GM19468 (cell line): ENCODE results near the gene GPC6.
"Not testable (repeated sequence)": the region's sequence is repeated elsewhere in the genome, so short reads cannot be mapped to it uniquely, and the experiment has no call there.

Experiments
- ATAC-seq: cut with Tn5 transposase; IDR thresholded peaks from one replicate; pipeline ENCODE4 v1.9.1; 2021; ENCODE audit warnings: mild to moderate bottlenecking, moderate library complexity, moderate number of reproducible peaks; ENCODE audit not compliant: unreplicated experiment; ENCODE audit errors: extremely low read depth

The GPC6 gene

DNA sequence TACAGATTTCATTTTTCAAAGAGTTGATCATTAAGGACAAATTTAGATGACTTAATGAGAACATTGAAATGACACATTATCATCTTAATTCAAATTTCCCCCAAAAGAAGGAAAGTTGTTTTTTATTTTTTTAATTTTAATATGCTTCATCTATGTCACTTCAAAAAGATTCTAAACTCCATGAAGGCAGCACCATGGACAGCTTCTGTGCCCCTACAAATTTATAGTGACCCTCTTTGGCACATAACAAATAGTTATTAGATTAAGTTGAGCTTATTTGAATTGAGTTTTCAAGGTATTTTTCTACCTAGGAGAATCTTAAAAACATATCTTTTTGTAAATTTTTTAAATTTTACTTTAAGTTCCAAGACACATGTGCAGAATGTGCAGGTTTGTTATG, 1054.2 kb downstream of the GPC6 start:
- ATAC-seq, result no peak

DNA sequence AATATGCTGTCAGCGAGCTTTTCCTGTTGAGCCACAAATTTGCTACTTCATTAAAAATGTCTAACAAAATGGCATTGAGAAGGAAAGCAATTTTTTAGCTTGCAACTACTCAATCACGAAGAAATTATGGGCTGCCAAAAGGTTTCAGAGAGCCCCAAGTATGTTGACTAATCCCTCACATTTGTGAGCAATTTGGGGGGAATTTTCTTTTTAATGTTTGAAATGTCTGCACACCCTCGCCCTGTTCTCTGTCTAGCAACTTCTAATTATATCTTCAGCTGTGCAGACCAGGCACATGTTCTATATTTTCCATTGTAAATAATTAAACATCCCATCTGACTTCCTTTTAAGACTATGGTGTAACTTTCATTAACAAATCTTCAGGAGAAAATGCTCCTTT, 1060.0 kb downstream of the GPC6 start:
- ATAC-seq, result no peak

DNA sequence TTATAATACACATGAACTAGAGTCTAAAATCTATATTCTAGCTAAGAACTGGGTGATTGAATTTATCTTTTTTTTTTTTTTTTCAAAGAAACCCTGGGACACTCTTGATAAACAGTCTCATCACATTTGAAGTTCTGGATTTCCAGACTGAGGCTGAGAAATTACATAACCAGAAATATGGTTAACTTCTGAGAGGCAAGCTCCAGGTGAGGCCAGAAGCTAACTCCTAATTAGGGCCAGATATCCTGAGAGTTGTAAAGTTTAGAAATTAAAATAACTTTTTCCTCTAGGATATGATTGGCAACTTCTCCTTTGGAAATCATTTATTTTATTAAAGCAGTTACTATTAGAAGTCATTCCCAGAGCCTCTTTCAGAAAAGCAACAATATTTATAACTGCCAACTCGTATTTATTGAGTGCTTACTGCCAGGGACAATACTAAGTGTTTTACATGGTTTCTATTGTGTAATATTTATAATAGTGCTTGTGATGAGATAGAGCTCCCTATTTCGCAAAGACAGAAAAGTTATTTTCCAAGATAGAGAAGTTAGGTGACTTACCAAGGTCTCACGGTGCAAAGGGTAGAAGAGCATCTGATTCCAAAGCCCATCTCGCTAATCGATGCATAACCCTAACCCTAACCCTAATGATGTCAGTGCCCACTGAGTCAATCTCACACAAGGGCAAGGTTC, 1065.2 kb downstream of the GPC6 start:
- no peak for ATAC-seq

DNA sequence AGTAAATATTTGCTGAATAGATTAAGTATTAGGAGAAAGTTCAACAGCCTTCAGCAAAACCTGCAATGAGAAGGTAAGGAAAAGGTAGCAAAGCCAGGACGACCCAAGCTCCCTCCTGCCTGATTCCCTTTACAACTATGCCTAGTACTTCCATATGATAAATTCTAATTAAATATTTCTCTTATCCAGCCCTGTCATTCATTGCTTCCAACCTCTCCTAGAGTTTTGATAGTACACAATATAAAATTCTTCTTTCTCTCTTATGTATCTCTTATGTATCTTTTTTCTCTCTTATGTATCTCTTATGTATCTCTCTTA, 1065.7 kb downstream of the GPC6 start:
- ATAC-seq, result no peak

DNA sequence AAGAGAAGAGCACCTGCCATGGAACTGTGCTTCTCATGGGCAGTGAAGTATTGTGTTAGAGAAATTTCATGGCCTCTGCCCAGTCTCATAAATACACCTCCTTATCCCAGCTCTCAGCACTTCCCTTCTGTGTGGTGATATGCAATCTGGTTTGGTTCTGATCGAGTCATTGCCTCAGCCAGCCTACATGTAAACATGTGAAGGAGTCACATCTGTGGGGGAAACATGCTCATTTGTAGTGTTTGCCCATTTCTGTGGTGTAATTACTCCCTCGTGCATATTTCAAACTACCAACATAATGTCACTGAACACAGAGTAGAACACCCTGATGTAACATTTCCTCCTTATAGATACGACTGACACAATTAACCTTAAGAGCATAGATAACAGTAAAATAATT, 1069.9 kb downstream of the GPC6 start:
- ATAC-seq, result no peak

DNA sequence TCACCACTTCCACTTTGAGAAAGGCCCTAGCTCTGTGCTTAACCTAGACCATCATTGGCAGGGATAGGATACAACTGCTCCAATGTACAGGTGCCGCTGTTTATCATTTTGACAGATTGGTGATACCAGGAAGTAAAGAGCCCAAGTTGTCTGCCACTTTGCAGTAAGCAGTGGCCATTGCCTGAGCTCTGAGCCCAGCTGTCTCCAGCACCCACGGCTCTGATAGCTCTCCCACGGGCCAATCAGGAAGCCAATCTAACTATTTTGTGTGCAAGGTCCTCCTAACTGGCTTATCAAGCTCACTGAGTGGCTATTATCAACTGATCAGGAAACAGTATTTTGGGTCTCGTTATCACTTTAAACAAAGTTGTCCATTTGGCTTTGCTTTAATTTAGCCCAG, 1071.7 kb downstream of the GPC6 start:
- no peak for ATAC-seq

DNA sequence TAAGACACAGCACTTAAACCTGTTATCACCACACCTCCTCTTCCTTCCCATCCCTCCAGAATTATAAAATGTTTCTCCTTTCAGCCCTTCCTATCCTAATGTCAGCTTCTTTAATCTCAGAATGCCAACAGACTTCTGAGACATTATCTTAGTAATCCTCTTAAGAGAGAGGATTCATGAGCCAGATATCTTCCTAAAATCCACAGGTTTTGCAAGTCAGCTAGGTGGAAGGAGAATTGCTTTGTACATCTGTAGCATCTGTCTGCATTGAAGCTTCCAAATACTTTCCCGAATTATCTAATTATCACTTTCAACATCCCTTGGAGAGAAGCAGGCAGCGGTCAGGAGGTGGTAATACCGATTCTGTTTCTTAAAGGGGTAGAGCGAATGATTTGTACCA, 1073.8 kb downstream of the GPC6 start:
- ATAC-seq, result no peak

DNA sequence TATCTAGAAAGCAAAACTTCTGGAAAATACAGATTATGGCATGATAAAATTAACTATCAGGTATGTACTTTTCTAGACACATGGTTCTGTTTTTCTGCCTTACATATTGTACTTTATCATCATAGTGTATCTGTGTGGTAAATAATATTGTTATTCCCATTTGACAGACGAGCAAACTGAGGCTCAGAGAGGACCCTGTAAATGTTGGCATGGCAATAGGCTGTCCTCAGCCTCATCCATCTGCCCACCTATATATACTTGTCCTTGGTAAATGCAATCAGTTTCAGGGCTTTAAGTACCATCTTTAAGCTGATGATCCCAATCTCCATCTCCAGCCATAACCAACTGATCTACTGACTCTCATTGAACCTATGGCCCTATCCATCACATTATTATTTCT, 1074.9 kb downstream of the GPC6 start:
- ATAC-seq, result no peak

DNA sequence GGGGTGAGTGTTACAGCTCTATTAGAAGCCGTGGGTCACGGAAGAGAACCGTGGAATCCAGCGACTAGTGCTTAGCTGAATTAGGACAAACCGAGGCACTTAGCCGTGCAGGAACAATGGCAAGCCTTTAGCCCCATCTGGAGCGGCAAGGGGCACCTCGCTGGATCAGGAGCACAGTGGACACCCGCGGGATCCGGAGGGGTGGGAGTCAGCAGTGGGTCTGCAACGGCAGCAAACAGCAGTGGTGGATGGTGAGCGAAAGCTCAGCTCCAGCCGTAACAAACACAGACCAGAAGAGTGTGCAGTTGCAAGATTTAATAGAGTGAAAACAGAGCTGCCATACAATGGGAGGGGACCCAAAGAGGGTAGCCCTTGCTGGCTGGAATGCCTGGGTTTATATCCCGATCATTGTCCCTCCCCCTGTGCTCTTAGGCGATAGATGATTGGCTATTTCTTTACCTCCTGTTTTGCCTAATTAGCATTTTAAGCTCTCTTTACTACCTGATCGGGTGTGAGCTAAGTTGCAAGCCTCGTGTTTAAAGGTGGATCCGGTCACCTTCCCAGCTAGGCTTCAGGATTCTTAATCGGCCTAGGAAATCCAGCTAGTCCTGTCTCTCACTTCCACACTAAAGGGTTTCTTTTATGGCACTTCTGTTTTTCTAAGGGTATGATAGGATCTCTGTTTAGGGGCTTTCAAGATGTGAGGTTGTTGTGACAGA, 1076.4 kb downstream of the GPC6 start:
- not testable (repeated sequence) for ATAC-seq

DNA sequence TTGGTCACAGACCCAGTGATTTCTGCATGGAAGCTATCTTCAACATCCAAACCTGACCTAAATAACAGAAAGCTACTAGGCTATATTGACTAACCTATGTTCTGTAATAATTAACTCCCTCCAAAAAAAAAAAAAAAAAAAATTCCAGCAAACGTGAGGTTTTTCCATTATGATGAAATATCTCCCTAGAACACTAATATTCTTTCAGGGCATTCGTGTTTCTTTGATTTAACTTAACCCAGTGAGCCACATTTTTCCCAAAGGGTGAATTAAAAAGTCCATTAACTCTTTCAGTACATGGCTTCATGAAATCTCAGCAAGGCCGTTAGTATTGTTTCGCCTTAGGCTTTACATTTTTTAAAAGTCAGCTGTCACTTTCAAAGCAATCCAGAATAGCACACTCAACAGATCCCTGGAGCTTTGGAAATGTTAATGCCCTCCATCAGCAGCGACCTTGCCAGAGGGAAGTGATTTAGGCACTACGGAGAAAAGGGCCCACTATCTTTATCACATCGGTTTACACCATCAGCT, 1077.1 kb downstream of the GPC6 start:
- no peak for ATAC-seq

DNA sequence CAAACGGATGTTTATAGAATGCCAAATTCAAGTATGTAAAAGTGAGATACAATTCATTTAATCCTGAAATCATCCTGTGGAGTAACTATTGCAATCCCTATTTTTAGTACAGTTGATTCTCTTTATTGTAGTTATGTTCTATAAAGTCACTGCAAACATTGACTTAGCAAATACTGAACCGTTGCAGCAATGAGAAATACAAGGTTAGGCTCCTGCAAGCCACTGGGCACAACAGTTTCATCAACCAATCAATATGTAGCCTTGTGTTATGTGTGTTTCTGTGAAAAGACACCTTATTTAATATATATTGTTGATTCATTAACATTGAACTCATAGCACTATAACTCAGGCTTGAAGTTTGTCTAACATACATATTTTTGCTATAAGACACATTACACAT, 1078.4 kb downstream of the GPC6 start:
- no peak for ATAC-seq

DNA sequence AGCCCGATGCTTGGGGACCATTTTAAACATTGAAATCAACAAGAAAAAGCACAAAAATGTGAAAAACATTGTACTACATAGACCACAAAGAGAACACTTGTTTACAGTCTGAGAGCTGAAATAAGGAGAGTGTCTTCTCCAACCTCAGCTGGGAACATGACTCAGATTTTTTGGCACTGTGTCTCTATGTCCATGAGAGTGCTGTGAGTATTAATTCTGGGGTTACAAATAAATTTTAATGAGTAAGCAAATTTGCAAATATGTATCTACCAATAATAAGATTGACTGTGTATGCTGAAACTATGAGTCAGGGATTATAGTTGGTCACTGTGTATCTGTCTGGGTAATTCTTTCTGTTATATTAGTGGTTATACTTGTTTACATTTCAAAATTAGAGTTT, 1078.9 kb downstream of the GPC6 start:
- ATAC-seq, result no peak

DNA sequence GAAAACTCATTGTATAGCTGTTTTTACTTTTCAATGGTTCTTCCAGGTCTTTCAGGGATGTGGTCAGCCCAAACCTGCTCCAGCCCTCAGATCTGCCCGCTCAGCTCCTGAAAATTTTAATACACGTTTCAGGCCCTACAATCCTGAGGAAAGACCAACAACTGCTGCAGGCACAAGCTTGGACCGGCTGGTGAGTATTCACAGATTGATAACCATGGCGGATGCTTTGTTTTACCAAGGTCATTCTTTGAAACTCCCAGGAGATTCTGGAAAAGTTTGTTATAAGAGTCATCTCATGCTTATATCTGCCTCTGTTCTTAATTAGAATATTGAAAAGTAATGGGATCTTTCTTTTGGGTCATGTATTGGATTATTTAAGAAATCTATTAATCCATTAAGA, 1079.3 kb downstream of the GPC6 start:
- ATAC-seq, result no peak

DNA sequence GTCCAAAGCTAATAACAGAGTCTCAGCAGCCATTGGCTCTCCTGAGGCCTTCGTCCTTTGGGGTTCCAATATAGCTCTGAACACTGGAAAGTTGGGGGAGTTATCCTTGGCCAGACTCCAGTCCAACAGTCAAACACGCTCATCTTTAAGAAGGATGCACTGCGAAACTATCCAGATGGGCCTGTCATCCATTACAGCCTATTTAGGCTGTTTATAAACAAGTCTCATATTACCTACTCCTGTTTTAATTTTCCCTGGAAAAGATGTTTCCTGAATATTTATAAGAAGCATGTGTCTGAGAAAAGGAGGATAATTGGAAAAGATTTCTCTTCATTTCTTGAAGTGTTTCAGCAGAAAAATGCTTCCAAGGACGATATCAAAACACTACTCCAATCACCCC, 1082.2 kb downstream of the GPC6 start:
- no peak for ATAC-seq

DNA sequence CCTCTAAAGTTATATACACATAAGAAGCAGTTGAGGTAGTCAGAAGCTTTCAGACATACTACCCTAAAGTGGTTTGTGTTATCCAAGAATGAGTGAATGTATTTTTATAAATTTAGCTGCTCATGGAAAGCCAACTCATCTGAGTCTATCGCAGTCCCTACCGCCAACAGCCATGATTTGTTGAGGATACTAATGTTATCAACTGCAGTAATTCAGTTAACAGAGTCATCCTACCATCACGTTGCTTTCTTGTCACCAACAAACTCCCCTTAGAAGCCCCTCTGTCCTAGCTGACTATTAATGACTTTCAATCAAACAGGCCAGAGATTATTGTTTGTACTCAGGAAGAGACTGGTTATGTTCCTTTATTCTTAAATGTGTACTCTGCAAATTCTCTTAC, 1083.0 kb downstream of the GPC6 start:
- ATAC-seq, result no peak

DNA sequence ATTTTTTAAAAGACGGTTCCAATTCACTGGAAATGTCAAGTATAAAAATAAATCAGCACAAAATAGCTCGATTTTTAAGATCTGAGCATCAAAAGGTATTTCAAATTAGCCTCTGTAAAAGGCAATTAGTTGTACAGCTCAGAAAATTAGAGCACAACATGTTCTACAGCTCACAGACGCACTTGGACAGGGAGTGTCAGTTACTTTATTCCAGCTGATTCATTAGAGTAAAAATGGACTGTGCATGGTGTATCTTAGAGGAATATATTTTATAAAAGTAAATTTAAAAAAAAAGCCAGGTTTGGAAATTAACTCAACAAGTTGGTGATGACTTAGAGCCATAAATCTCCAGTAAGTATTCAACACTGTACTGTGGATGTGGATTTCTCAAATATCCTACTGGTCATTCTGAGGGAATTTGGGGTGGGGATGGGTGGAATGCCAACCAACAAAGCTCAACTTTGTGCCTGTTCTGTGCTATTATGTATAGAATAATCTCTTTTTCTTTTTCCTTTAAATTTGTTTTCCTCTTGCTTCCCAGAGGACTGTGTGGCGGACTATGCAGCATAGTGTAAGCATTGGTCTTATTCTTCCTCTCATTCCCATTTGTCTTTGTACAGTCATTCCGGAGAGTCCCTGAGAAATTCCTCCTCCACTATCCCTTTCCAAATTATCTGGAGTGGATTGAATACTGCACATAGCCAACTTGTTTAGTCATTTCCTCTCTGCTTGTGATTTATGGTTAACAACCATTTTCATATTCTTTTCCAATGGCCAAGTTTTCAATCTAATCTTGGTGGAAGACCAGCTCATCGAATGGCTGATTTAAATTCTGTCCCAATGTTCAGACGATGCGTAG, 1083.6 kb downstream of the GPC6 start:
- ATAC-seq, result no peak

DNA sequence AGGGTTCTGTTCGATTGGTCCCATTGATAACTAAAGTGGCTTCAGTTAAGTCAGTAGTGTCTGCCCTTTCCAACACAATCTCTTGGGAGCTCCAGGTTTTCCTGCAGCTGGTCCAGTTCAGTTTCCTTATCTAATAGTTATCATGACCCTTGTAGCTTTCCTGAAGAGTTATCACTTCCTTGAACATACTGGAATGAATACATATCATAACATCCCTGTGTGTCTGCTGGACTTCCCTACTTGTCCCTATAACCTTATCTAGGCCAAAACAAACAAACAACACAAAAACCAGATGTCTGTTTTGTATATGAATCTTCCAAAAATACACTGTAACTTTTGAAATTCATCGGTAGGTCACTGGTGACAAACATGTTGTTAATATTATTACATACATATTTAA, 1085.3 kb downstream of the GPC6 start:
- ATAC-seq, result no peak

DNA sequence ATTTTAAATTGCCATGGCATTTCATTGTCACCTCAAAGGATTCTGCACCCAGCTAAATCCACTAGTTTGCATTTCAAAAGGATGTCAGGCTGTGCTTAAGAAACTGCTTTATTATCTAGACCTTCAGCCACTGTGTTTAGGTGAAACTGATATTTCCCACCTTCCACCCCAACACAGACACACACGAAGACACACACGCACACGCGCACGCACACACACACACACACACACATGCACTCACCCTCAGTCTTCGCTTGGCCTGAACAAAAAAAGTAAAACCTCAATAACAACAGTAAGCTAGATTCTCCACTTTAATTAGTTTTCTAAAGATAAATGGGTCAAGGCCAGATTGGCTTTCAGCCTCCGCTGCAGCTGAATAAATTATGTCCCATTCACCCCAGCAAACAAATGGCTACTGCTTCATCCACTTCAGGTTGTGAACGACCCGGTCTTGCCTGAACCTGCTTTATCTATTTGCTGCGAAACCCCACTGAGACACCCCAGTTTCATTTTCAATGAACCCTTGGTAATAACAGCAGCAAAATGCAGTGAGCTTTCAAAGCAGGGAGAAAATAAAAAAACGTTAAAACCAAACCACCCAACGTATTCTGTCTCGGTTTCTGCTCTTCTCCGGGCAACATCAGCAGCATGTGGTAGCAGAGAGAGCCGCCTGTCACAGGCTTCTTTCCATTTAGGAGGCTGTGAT, 1086.1 kb downstream of the GPC6 start:
- ATAC-seq, result peak; percentile 25

DNA sequence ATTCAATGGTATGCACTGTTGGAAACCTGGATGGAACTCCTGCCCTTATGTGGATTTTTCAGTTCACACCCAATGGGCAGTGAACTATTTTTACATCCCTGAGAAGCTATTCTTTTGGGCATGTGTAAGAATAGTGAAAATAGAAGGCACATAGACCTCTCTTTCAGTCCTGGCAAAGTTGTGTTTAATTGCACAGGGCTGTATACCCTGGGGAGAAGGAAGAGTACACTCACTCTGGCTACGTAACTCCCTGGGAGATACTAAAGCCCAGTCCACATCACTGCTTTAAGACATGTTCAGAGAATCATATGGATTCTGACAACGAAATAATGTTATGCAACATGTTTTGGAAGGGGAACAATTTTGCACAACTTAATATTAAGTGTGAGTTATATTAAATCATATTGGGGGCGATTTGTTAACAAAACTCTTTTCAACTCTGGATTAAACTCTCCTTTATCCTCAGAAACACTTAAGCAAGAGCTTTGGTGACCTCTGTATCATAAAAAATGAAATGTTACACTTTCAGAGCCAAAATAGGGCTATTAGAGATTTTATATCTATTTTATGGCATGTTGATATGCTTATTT, 1086.8 kb downstream of the GPC6 start:
- no peak for ATAC-seq

DNA sequence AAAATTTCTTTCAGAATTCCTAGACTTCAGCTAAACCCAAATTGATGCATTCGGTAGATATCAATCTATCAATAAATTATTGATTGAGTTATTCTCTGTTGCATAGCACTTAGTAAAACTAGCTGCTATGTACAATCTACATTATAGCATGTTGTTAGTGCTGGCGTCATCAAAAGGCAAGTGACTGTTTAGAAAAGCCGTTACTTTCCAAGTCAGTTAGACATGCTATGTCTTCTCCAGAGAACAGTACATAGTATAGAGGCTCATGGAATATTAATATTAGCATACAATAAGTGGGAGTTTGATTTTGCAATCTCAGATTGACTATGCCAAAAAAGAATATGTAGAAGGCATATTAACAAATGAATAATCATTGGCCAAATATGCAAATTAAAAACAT, 1087.3 kb downstream of the GPC6 start:
- ATAC-seq, result no peak
